Lower leg skin (tissue), 4 donors: ENCODE results near the gene TMPRSS11A. TPM values are rescaled to one million over a fixed set of nuclear protein-coding genes. Genes with fewer than 3 reads are reported as not detected.

Experiments used
- DNase-seq, 2 donors: peaks; one replicate each; pipeline ENCODE4 v3.0.0-alpha.2; 2019; ENCODE audit warnings: low spot score in 2 of 2
- H3K4me3 ChIP-seq: fragments of 200-600 bp; sonication (generic); 2 replicates; pipeline ENCODE4 v1.5.1; 2017; ENCODE audit warnings: mild to moderate bottlenecking, low read depth; ENCODE audit not compliant: poor library complexity, severe bottlenecking
- CTCF ChIP-seq, 3 donors: fragments of 450-650 bp; IDR thresholded peaks; one replicate each; pipeline ENCODE4 v1.5.1; 2016; ENCODE audit warnings: antibody characterized with exemption in 3 of 3, mild to moderate bottlenecking in 3 of 3, moderate library complexity in 2 of 3
- POLR2A ChIP-seq, 2 donors: fragments of 450-650 bp; IDR thresholded peaks; one replicate each; pipeline ENCODE4 v1.6.1; 2016 to 2017; ENCODE audit warnings: antibody characterized with exemption in 2 of 2, mild to moderate bottlenecking in 1 of 2, moderate library complexity in 1 of 2
- WGBS, 2 donors: methylation state at CpG; one replicate each; pipeline ENCODE4 v1.1.5; 2018; 5-methylcytosine and 5-hydroxymethylcytosine counted together
- intact Hi-C: fragments of 100-400 bp; cut with DNase I; formaldehyde crosslinking; loops from one replicate; pipeline ENCODE4 v1.15.0; 2023; ENCODE audit warnings: low total_unique reads
- total RNA-seq, 4 donors: library from RNA; depleted of rRNA; stranded (reverse); fragments of >200 nt; gene quantifications; one replicate each; pipeline ENCODE4 v1.1.0, GENCODE V29; 2016

TMPRSS11A gene, protein sequence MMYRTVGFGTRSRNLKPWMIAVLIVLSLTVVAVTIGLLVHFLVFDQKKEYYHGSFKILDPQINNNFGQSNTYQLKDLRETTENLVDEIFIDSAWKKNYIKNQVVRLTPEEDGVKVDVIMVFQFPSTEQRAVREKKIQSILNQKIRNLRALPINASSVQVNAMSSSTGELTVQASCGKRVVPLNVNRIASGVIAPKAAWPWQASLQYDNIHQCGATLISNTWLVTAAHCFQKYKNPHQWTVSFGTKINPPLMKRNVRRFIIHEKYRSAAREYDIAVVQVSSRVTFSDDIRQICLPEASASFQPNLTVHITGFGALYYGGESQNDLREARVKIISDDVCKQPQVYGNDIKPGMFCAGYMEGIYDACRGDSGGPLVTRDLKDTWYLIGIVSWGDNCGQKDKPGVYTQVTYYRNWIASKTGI
- not detected for total RNA-seq

GRCh38 chr4:67963356-67963755, at the start of gene TMPRSS11A:
Gene TMPRSS11A (minus strand): TSS chr4:67963493. CDS start chr4:67963393, 100 bp downstream.
- no peak for DNase-seq
- intact Hi-C loops: no loop called here
- 42 to 52% methylated on average over 2 of the region's 2 CpGs for WGBS, 2 donors
- H3K4me3 ChIP-seq: no peak within 1 kb of the TSS
- TF ChIP-seq POLR2A (IDR thresholded peaks at IDR 0.05): no peak
- no peak for TF ChIP-seq CTCF (IDR thresholded peaks at IDR 0.05)

DNA sequence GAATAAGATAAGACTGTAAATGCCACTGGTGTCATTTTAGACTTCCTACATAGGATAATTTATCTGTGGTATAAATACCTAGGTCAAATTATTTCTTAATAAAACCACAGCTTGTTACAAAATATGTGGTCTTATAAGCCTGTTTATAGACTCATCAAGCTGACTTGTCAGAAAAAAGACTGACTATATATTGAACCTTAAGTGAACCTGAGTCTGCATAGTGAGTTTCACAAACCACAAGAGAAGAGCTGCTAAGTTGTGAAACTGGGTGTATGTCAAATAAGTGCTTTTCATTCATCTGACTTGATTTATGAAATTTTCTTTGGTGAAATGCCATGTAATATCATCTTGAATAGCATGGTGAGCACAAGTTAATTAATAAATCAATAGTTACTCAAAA, 48.4 kb upstream of the TMPRSS11A start:
- no peak for DNase-seq
- intact Hi-C loops: no loop called here
- TF ChIP-seq POLR2A (IDR thresholded peaks at IDR 0.05) (no peak), CTCF (IDR thresholded peaks at IDR 0.05) (no peak)
- no peak overlapping the region for H3K4me3 ChIP-seq

DNA sequence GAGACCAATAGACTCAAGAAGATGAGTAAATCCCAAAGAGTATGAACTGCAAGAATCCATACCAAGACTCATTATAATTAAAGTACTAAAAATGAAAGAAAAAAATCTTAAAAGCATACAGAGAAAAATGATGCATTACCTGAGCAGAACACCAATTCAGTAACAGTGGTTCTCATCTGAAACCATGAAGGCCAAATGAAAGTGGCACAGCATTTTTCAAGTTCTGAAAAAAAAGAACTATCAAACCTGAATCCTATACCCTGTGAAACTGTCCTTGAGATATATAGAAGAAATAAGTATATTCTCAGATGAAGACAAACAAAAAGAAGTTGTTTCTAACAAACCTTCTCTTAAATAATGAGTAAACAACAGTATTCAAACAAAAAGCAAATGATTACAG, 39.6 kb upstream of the TMPRSS11A start:
- intact Hi-C loops: no loop called here
- no peak for DNase-seq

DNA sequence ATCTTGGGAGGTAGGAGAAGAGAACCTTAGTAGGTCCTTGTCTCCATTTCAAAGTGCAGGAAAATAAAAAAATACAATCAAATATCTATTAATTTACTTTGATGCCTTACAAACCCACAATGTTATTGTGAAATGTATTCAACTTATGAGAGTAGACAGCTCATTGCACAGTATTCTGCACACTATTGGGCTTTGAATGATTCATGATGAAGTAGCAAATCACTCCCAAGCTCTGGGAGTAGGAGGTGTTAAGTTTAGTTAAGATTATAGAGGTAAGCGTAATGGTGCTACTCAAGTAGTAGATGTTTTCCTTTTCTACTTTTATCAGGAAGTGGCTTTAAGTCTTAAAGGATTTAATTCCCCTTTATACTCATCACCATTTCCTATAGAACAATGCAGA, 32.8 kb upstream of the TMPRSS11A start:
- intact Hi-C loops: loop anchor here (10.0 kb wide), 1 partner anchor 179 kb away; no protein-coding TSS in a partner anchor
- no peak for DNase-seq
- H3K4me3 ChIP-seq: no peak overlapping the region
- WGBS, 2 donors: 97% methylated on average over 1 of the region's 1 CpG
- TF ChIP-seq POLR2A (IDR thresholded peaks at IDR 0.05): no peak
- no peak for TF ChIP-seq CTCF (IDR thresholded peaks at IDR 0.05)

More for the DNA sequence above, 39.6 kb upstream of the TMPRSS11A start:
- no peak overlapping the region for H3K4me3 ChIP-seq
- TF ChIP-seq CTCF (IDR thresholded peaks at IDR 0.05): no peak
- no peak for TF ChIP-seq POLR2A (IDR thresholded peaks at IDR 0.05)

GRCh38 chr4:67988991-67989390, 25.7 kb upstream of the TMPRSS11A start:
- WGBS, 2 donors: 85 to 92% methylated on average over 5 of the region's 5 CpGs
- no peak for TF ChIP-seq CTCF (IDR thresholded peaks at IDR 0.05)
- TF ChIP-seq POLR2A (IDR thresholded peaks at IDR 0.05): no peak
- H3K4me3 ChIP-seq: no peak overlapping the region
- intact Hi-C loops: no loop called here
- no peak for DNase-seq

DNA sequence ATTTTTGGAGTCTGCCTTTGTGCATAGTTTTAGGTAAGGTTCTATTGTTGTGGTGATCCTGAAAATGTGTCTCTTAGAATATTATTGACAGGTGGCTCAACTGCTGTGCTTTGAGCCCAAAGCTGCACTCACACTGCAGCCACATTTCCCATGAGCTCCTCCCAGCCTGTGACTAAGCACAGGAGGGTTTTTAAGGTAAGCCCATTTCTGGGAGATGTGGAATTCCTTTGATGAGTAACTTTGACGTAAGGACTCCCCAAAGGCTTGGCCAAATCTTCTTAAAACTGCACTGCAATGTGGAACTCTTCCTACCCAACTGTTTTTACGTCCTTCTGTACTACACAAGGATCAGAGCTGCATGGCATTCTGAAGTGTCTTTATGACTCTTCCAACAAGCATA, 20.0 kb upstream of the TMPRSS11A start:
- DNase-seq: no peak
- intact Hi-C loops: no loop called here
- WGBS, 2 donors: 16 to 30% methylated on average over 2 of the region's 2 CpGs
- no peak for TF ChIP-seq CTCF (IDR thresholded peaks at IDR 0.05)
- TF ChIP-seq POLR2A (IDR thresholded peaks at IDR 0.05): no peak
- H3K4me3 ChIP-seq: no peak overlapping the region
